Frontal cortex (tissue), 4 donors: ENCODE data around the gene CHIC2. TPM values are rescaled to one million over a fixed set of nuclear protein-coding genes. Genes with fewer than 3 reads are reported as not detected.
"Not testable (repeated sequence)": the region's sequence is repeated elsewhere in the genome, so short reads cannot be mapped to it uniquely, and the experiment has no call there.

Source experiments
- DNase-seq, 2 donors: peaks; one replicate each; pipeline ENCODE4 v3.0.0; 2012; ENCODE audit warnings: low spot score in 2 of 2
- FAIRE-seq: peaks from 2 replicates; lab custom pipeline; 2012; peaks lifted over from hg19 to GRCh38; lab: Jason Lieb, UNC
- total RNA-seq: library from RNA; depleted of rRNA; stranded (reverse); fragments of >200 nt; gene quantifications from one replicate; pipeline ENCODE4 v1.2.3, GENCODE V29; 2014
- donor health status: control.
- donor health status: control.
- donor health status: control.

The CHIC2 gene
- total RNA-seq, 1 donor from 2014 or later = 49.7 TPM

- no peak for FAIRE-seq
- DNase-seq = no peak
Measured at GRCh38 chr4:54063229-54063628, 1.2 kb downstream of the CHIC2 start.

DNA sequence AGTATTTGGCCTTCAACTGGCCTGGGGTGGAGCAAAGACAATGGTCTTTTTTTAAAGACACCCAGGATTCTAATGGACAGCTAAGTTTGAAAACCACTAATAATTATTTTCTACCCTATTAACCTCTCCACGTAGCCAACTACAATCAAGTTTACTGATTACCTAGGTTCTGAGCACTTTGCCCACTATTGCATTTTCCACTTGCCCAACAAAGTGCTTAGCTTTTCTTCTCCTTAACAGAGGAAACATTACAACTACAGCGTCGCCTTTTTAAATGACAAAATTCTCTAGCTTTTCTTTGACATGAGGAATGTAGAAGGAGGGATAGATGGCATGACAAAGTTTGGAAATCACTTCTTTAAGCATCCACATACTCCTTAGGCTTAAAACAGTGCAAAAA is 2.0 kb downstream of the CHIC2 start:
- FAIRE-seq (no peak), DNase-seq (no peak)

DNA sequence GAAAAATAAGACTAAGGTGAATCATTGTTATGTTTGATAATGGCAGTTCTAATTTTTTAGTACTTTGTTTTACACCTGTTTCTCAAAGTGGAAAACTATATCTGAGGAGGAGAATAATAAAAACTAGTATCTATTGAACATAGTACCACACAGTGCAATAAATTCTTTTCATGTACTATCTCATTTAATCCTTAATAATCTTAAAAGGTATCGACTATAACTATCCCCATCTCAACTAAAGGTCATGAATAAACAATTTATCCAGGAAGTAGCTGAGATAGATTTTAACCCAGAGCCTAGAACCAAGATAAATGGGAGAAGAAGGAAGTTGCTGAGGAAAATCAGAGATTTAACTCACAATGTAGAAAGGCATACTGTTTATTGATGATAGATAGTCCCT is 2.5 kb downstream of the CHIC2 start:
- no peak for DNase-seq
- FAIRE-seq = no peak

DNA sequence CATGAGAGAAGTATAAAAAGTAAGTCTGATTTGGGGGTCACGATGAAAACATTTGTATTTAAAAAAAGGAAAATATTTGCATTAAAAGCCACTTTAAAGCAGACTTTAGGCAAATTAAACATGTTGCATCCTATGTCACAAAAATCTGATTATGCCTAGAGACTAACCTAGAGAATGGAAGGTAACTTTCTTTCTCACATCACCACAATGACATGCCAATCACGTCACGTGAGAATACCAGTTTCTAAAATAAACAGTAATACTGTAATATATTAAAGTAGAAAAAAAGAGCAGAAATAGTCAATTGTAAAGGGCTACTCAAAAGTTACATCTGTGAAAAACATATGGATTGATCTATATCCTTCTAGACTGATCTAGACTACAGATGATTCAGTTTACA is 3.3 kb downstream of the CHIC2 start:
- DNase-seq (no peak), FAIRE-seq (no peak)

GRCh38 chr4:54060116-54060515 is 4.3 kb downstream of the CHIC2 start:
- DNase-seq (no peak), FAIRE-seq (no peak)

DNA sequence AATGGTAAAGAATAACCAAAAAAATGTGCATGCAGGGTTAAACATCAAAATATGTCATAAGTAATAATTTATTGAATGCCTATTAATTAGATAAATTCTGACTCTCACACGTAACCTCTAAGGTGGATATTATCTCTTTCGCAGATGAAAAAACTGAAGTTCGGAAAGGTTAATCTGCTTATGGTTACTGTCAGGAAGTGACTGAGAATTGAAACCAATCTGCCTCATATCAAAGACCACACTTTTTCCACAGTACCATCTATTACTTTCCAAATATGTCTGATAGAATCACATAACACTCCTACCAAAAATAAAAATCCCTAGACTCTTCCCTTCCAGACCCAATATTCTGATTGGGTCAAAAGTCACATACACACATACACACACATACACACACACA is 6.2 kb downstream of the CHIC2 start:
- FAIRE-seq (no peak), DNase-seq (no peak)

DNA sequence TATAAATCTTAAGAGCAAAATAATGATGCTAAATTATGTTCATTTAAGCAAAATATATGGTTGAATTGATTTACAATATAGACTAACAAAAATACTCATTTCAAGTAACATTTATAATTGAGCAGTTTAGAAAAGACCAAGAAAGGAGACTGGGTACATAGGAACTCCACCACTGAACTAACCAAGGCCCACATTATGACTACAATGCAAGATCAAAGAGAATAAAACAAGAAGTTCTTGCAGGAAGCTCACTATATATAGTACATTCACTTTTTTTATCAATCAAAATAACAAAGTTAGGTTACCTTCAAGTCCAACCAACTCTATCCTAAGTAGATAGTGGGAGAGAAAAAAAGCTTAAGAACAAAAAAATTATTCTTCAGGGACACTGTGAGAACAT is 8.0 kb downstream of the CHIC2 start:
- DNase-seq (no peak), FAIRE-seq (no peak)

- FAIRE-seq (no peak), DNase-seq (no peak)
Measured at GRCh38 chr4:54055494-54055893, 8.9 kb downstream of the CHIC2 start.

DNA sequence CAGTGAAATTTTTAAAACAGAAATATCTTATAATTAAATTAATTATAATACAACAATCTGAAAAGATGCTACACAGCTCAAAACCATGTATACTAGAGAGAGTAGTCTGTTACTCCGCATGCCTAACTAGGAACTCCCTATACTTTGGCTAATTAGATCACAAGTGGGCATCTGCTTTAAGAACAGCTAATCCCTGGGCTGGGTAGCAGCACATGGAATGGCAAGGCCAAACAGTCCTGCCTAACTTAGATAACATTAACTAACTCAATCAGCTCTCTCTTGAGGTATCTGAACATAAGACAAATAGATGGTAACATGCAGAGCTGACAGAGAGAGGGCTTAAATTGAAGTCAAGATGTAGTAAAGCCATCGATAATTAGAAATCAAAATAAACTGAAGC is 9.9 kb downstream of the CHIC2 start:
- FAIRE-seq = no peak

GRCh38 chr4:54053322-54053721 is 11.1 kb downstream of the CHIC2 start:
- not testable (repeated sequence) for FAIRE-seq, DNase-seq

More for the DNA sequence above, 9.9 kb downstream of the CHIC2 start:
- DNase-seq = no peak

DNA sequence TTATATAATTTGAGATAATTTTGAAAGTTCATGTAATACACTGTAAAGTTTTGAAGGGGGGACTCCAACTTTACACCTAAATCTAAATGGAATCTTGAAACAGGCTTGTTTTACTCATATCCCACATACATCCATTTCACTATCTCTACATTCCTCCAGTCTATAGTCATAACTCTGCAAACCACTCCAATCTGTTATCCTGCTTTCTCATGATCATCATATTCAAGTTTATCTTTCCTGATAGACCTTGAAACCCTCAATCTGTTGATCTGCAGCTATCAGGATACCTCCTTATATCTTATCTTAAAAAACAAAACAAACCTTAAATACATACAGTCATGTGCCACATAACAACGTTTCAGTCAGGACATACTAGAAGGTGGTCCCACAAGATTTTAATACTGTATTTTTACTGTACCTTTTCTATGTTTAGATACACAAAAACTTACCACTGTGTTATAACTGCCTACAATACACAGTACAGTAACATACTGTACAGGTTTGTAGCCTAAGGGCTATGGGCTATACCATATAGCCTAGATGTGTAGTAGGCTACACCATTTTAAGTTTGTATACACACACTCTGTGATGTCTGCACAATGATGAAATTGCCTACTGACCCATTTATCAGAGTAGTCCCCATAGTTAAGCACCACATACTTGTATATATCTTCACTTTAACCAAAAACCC is 14.0 kb downstream of the CHIC2 start:
- DNase-seq (no peak), FAIRE-seq (no peak)

GRCh38 chr4:54043630-54044029 is 20.8 kb downstream of the CHIC2 start:
- not testable (repeated sequence) for DNase-seq, FAIRE-seq

DNA sequence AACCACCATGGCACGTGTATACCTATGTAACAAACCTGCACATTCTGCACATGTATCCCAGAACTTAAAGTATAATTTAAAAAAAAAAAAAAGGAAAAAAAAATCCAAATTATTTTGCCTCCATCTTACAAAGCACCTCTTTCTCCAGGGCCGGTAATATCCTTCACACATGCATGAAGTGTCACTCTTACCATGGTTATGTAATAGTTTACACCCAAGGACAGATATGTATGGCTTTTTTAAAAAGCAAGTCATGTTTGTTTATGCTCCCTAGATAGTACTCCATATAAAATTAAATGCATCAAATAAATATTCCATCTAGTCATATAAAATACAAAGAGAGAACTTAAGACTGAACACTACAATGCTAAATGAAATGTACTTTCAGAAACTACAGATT is 22.5 kb downstream of the CHIC2 start:
- no peak for DNase-seq
- FAIRE-seq = no peak

GRCh38 chr4:54041100-54041499 is 23.3 kb downstream of the CHIC2 start:
- DNase-seq (no peak), FAIRE-seq (no peak)

- no peak for DNase-seq
- no peak for FAIRE-seq
Measured at GRCh38 chr4:54038056-54038455, 26.3 kb downstream of the CHIC2 start.

GRCh38 chr4:54036184-54036583 is 28.2 kb downstream of the CHIC2 start:
- FAIRE-seq (no peak), DNase-seq (no peak)

GRCh38 chr4:54032558-54033135 is 31.8 kb downstream of the CHIC2 start:
- no peak for FAIRE-seq

GRCh38 chr4:54027311-54027710 is 37.1 kb downstream of the CHIC2 start:
- FAIRE-seq (no peak), DNase-seq (no peak)

More at GRCh38 chr4:54032558-54033135, 31.8 kb downstream of the CHIC2 start:
- DNase-seq = no peak

DNA sequence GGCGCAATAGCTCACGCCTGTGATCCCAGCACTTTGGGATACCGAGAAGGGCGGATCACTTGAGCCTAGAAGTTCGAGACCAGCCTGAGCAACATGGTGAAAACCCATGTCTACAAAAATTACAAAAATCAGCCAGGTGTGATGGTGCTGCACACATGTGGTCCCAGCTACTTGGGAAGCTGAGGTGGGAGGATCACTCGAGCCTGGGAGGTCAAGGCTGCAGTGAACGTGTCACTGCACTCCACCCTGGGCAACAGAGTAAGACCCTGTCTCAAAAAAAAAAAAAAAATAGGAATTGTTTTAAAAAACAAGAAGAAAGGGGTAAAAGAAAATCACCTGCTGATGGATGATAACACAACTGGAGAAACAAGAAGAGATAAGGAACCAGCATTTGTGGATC is 38.8 kb downstream of the CHIC2 start:
- DNase-seq = no peak
- FAIRE-seq = no peak

GRCh38 chr4:54023019-54023418 is 41.4 kb downstream of the CHIC2 start:
- not testable (repeated sequence) for DNase-seq, FAIRE-seq

DNA sequence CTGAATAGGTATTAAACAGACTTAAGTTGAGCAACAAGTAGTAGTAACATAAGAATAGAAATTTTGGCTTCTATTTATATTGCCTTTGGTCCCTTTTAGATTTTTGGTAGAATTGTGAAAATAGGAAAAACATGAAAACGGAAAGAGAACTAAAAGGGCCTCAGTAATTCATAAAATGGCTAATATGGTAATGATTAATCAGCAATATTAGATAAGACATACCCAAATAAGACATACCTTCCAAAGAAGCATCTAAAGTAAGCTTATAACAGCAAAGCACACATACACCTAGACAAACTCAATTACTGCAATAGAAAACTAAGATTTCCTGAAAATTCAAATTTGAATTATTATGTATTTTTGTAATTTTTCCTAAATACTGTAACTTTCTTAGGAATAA is 46.4 kb downstream of the CHIC2 start:
- FAIRE-seq (no peak), DNase-seq (no peak)

GRCh38 chr4:54017308-54017707 is 47.1 kb downstream of the CHIC2 start:
- FAIRE-seq = no peak
- no peak for DNase-seq
